GM19397 (cell line): Measurements from ENCODE around the gene CORIN.
A peak's percentile ranks its signal among the peaks of the same experiment; 100 is the strongest.
"Not testable (repeated sequence)": the region's sequence is repeated elsewhere in the genome, so short reads cannot be mapped to it uniquely, and the experiment has no call there.

Source experiments
- ATAC-seq: cut with Tn5 transposase; IDR thresholded peaks from one replicate; pipeline ENCODE4 v1.9.1; 2021; ENCODE audit warnings: mild to moderate bottlenecking, moderate library complexity; ENCODE audit not compliant: unreplicated experiment

Gene CORIN

DNA sequence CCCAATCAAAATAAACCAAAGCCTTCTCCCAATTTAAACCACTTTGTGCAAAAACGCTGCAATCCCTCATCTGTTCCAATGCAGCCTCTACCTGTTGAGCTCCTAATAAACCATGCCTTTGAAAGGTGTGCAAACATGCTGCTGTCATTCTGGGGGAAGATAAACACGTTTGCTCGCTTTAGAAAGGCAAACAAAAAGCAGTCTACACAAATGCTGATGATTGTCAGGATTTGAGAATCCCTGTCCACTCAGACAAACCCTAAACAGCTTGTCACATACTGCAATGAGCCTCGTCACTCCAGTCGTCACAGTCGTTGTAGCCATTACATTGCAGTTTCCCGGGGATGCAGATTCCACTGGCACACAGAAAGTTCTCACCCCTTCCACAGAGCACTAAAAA lies 145.2 kb downstream of the CORIN start:
- ATAC-seq = no peak

- not testable (repeated sequence) for ATAC-seq
Observed at GRCh38 chr4:47691757-47692383, 146.0 kb downstream of the CORIN start.

DNA sequence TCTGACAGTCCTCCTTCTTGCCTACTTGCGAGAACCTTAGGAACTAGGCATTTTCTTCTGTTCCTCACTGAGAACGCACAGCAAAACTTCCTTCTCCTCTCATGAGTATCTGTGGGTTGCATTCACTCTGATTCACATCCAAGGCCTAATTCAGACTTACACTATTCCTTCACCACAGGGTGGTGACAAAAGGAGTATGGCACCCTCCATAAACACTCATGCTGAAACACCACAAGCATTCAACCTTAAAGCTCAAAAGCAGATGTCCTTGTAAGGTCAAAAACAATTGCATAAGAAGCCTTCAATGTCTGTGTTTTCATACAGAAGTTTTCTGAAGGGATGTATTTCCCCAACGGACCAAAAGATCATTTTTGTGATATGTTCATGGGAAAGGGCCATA lies 147.3 kb downstream of the CORIN start:
- no peak for ATAC-seq

DNA sequence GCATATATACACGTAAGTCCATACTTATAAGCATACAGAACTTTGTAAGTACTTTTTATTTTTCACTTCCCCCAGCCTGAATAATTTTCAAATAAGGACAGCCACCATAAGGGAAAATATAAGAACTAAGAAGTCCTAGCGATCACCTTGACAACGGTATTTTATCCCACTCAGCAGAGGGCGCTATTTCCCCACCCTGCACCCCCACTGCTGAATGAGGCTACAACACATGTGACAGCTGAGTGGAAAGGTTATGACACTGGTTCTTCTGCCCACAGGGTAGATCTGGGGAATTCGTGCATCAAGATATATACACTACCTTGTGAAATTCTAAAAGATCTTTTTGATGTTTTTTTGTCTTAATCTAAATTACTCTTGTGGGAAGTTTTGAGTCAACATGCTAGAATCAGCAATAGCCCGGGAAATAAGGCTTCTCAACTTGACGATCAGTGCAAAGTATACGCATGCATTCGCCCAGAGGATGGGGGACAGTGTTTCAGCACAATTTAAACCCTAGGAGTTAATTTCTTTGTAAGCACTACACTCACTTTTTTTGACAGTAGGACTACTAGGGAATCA lies 151.5 kb downstream of the CORIN start:
- peak; percentile 69 for ATAC-seq

DNA sequence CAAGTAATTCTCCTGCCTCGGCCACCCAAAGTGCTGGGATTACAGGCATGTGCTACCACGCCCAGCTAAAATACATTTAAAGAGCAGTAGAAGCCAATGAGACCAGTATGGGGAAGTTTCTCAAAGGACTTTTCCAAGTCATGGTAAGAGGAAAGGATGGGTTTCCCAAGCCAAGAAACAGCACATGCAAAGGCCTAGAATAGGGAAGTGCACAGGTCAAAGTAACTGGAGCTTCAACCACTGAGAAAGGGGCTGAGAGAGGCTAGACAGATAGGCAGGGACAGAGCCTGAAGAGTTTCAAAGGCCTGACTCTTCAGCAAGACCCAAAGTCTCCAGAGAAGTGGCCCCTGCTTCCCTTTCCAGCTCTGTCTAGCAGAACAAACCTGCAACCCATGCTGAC lies 162.1 kb downstream of the CORIN start:
- ATAC-seq = no peak

DNA sequence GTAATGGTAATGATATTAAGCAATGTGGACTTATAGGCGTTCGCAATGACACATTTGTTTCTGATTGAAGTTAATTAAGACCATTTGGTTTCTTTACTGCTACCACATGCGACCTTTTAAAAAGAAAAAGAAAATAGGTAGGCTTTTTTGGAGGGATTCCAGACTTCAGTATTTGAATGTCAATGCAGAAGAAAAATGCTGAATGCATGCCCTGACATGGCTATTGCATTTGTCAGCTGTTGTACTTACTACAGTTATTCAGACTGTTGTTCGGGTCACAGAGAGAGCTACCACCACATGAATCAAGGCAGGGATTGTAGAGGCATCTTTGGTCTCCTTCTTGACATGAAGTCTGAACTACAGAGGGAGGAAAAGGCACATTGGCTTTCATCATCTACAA lies 163.7 kb downstream of the CORIN start:
- no peak for ATAC-seq

DNA sequence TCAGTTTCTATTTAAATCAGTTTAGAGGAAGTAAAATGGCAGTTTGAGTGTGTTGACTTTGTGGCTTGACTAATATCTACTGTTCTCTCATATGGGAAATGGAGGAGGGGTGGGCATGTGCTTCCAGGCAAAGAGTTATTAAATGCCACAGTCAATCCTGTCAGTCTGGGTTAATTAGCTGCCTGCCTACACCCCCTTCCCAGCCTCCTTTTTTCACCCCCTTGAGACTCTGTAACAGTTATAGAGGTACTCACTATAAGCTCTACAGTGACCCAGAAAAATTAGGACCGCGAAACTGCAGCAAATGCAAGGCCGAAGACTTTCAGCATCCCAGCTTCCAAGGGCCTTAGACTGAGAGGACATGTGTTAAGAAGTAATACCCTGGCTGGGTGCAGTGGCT lies 165.2 kb downstream of the CORIN start:
- no peak for ATAC-seq

DNA sequence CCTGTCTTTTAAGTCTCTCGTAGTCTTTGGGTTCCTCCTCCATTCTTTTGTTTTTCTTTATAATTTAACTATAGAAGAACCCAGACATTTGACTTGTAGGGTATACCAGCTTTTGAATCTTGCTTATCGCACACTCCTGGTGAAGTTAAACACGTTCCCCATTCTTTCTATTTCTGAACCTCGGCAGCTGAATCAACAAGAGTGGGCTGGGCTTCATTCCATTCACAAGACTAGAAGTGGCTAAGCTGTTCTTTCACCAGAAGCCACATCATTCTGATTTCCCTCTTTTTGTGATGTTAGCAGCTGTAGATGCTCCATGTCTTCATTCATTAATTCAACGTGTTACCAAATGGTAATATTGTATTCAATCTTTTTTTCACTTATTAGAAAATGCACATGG lies 167.9 kb downstream of the CORIN start:
- ATAC-seq = no peak

DNA sequence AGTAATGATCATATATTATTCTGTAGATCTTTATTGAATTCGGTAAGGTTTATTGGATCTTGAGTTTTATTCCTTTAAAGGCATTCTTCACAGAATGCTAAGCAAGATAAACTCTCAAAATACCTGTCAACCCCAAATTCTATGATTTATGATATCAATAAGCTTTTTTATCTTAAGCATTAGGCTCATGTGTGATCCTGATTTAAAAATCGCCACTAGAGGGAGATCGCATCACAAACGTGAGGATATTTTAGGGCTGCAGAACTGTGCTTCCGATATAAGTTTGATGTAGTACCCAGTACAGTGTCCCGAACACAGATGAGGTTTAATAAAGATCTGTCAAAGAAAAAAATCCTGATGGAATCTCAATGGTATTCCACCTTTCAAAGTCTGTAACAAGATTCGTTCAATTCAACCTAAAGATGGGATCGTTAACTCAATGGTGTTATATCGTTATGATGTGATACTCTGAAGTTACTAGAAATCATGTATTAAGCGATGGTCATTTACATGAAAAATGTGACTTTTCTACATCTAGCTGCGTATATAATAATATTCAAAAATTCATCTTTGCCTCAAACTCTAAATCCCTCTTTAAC lies 169.0 kb downstream of the CORIN start:
- ATAC-seq = peak; percentile 72

- ATAC-seq = no peak
Observed at GRCh38 chr4:47668256-47668655, 169.6 kb downstream of the CORIN start.

- ATAC-seq = no peak
Observed at GRCh38 chr4:47667552-47667951, 170.3 kb downstream of the CORIN start.

- no peak for ATAC-seq
Observed at GRCh38 chr4:47664051-47664826, 173.6 kb downstream of the CORIN start.

- no peak for ATAC-seq
Observed at GRCh38 chr4:47662975-47663374, 174.9 kb downstream of the CORIN start.

- no peak for ATAC-seq
Observed at GRCh38 chr4:47661741-47662140, 176.1 kb downstream of the CORIN start.

DNA sequence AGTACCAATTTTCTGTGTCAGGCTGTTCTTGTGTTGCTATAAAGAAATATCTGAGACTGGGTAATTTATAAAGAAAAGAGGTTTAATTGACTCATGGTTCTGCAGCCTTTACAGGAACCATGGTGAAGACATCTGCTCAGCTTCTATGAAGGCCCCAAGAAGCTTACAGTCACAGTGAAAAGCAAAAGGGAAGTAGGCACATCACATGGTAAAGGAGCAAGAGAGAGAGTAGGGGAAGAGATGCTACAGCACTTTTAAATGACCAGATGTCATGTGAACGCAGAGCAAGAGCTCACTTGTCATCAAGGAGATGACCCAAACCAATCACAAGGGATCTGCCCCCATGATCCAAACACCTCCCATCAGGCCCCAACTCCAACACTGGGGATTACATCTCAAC lies 178.5 kb downstream of the CORIN start:
- ATAC-seq = no peak

DNA sequence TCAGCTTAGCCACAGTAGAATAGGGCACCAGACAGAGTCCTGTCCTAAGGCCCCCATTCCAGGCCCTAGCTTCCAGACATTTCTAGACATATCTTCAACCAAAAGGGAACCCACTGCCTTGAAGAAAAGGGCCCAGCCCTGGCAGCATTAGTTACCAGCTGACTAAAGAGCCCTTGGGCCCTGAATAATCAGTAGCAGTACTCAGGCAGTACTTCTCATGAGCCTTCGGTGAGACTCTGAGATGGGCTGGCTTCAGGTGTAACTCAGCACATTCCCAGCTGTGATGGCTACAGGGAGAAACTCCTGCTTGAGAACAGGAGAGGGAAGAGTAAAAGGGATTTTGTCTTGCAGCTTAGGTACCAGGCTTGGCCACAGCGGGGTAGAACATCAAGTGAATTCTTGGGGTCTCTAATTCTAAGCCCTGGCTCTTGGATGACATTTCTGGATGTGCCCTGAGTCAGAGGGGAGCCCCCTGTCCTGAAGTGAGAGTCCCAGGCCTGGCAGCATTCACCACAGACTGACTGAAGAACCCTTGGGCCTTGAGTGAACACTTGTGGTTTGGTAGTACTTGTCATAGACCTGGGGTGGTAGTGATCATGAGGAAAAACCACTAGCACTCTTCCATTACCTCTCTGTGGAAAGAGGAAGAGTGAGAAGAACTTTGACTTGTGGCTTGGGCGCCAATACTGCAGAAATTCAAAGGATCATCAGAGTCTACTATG lies 182.7 kb downstream of the CORIN start:
- ATAC-seq = no peak

DNA sequence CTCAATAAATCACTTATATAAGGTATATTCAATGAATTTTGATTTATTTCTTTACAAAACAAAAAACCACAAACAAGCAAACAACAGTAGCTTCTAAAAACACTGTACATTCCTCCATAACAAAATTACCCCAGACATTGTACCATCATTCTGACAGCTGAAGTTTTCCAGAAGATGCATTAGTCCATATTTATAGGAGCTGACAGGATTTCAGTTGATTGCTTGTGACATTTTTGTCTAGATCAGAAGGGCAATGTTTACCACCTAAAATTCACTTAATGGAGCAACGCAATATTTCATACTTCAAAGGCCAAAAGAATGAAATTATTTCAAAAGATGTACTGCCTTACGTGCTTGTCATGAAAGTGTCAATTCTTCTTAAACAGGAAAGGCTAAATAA lies 185.8 kb downstream of the CORIN start:
- no peak for ATAC-seq

DNA sequence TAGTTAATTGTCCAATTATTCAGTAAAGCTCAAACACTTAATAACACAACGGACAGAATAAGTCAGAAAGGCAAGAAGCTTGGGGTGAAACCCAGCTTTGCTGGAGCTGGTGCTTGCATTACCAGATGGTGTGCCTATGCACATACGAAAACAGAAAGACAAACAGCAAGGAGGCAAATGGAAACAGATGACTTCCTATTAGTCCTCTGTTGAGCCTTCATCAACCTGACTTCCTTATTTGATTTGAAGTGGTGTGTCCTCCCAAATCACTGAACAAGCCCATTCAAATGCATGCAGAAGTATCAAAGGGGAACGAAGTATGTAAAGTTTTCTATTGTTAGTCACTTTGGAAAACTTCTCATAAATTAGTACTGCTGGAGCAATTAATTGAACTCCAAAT lies 186.6 kb downstream of the CORIN start:
- no peak for ATAC-seq

GRCh38 chr4:47650584-47651130 lies 187.2 kb downstream of the CORIN start:
- no peak for ATAC-seq

DNA sequence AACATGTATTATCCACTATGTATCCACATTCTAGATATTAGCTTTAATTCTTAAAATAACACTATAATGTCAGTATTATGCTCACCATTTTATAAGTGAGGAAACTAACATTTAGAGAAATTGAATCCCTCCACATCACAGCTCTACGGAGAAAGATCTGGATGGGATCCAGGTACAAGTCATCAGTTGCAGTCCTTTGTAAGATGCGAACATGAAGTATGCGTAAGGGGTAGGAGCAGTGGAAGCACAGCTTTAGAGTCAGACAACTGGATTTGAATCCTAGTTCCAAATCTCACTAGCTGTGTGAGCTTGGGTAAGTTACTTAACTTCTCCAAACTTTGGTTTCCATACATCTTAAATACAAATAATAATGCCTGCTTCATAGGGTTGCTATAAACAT lies 190.3 kb downstream of the CORIN start:
- no peak for ATAC-seq

DNA sequence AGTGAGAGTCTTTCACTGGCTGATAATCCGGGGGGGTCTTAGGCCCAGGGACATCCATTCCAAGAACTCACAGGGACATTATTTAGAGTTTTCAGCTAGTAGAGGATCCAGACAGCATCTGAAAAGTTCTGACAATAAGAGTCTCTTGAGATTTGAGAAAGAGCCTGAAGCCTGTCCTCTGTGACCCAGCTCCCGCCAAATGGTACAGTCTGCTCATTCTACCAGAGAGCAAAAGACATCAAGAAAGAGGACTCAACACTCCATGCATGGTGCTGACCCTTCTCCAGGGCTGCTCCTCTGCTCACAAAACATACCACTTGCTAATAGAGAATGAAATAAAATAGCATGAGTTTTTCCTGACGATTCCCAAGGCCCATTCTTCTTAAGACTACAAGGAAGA lies 190.8 kb downstream of the CORIN start:
- ATAC-seq = no peak
